ENCODE data around the gene INSIG1. TPM values are rescaled to one million over a fixed set of nuclear protein-coding genes. Genes with fewer than 3 reads are reported as not detected.

The INSIG1 gene
- polyA plus RNA-seq, 1 of the 3 experiments (the other 2 are of a cell fraction) = 6.4 TPM

GRCh38 chr7:155354371-155355048, 56.8 kb downstream of the INSIG1 start:
- POLR2A ChIA-PET = no interaction called here
- TF ChIP-seq FOXM1 (IDR thresholded peaks at IDR 0.05; ENCODE audit: low read depth) = no peak
- TF ChIP-seq GABPA (IDR thresholded peaks at IDR 0.05; ENCODE audit: low read depth) = no peak
- no peak for TF ChIP-seq TCF12 (IDR thresholded peaks at IDR 0.05)
- TF ChIP-seq RXRA (IDR thresholded peaks at IDR 0.05; ENCODE audit: borderline replicate concordance, low read depth) = no peak
- no peak for TF ChIP-seq POLR2AphosphoS5 (IDR thresholded peaks at IDR 0.05; ENCODE audit: low read depth, low read length)
- TF ChIP-seq EZH2phosphoT487 (IDR thresholded peaks at IDR 0.05; ENCODE audit: borderline replicate concordance, low read depth) = no peak
- TF ChIP-seq SIN3A (IDR thresholded peaks at IDR 0.05; ENCODE audit: borderline replicate concordance, low read depth, low read length) = no peak
- no peak for TF ChIP-seq RCOR1 (IDR thresholded peaks at IDR 0.05; ENCODE audit: low read length)
- TF ChIP-seq ZBTB33 (IDR thresholded peaks at IDR 0.05; ENCODE audit: borderline replicate concordance, low read depth) = no peak
- no peak for TF ChIP-seq FOXJ3 (CRISPR knock-in tag; IDR thresholded peaks at IDR 0.05)
- TF ChIP-seq REST (IDR thresholded peaks at IDR 0.05; ENCODE audit: low read depth, low read length) = no peak
- TF ChIP-seq TEAD4 (IDR thresholded peaks at IDR 0.05; ENCODE audit: borderline replicate concordance, insufficient read depth) = no peak
- no peak for TF ChIP-seq YY1 (IDR thresholded peaks at IDR 0.05; ENCODE audit: low read depth)
- TF ChIP-seq NFIC (IDR thresholded peaks at IDR 0.05; ENCODE audit: borderline replicate concordance) = no peak
- CTCF ChIA-PET = interaction anchor here (0.7 to 11.3 kb wide), 6 partner anchors 10 to 1118 kb away, joined by 3 to 125 read pairs (median 10); no protein-coding TSS in a partner anchor

More at GRCh38 chr7:155354371-155355048, 56.8 kb downstream of the INSIG1 start:
- no peak for DNase-seq
- H3K9me2 ChIP-seq = no peaks in the 10 kb centered on the region
- H3K79me2 ChIP-seq (ENCODE audit: insufficient read depth) = no peaks in the 10 kb centered on the region
- H3K27ac ChIP-seq (ENCODE audit: low read depth in 2 of 2, low read length in 1 of 2) = no peak overlapping the region
- H3K4me1 ChIP-seq (ENCODE audit: control insufficient read depth in 1 of 2, insufficient read depth in 2 of 2, low read depth in 1 of 2, low read length in 1 of 2) = peaks cover 0 to 5% of the 10 kb centered on the region in 2 experiments; a peak in 1 of 4 replicates
- no peak overlapping the region for H3K4me3 ChIP-seq (ENCODE audit: low read depth in 2 of 2, low read length in 1 of 2)
- H4K20me1 ChIP-seq (ENCODE audit: insufficient read depth) = no peaks in the 10 kb centered on the region
- H3K36me3 ChIP-seq (replicated peaks in 1 of 2; ENCODE audit: control insufficient read depth in 1 of 2, insufficient read depth in 2 of 2, low read length in 1 of 2) = no peaks in the 10 kb centered on the region
- H2AFZ ChIP-seq (ENCODE audit: low read depth) = no peak overlapping the region
- no peaks in the 10 kb centered on the region for H3K9me3 ChIP-seq
- H3K9ac ChIP-seq = no peak overlapping the region
- H3K27me3 ChIP-seq (ENCODE audit: insufficient read depth) = peaks cover 31% of the 10 kb centered on the region
- no peak overlapping the region for H3K4me2 ChIP-seq
- H3F3A ChIP-seq (replicated peaks; ENCODE audit: insufficient read depth) = no peaks in the 10 kb centered on the region
- 59% methylated on average over 20 of the region's 20 CpGs for WGBS (ENCODE audit: low lambda C conversion rate)

Data from SK-N-SH (cell line).